Uterus (tissue), 4 donors: ENCODE data around the gene LBR. TPM values are rescaled to one million over a fixed set of nuclear protein-coding genes. Genes with fewer than 3 reads are reported as not detected.
A peak's percentile ranks its signal among the peaks of the same experiment; 100 is the strongest.

Source experiments
- DNase-seq, 2 donors: peaks; one replicate each; pipeline ENCODE4 v3.0.0-alpha.2; 2019 to 2020
- H3K27ac ChIP-seq, 2 donors: fragments of 200-600 bp; sonication (generic); 1 replicate in 1 of 2; 2 replicates in 1 of 2; pipeline ENCODE4 v1.5.1; 2016 to 2018
- H3K27me3 ChIP-seq, 2 donors: fragments of 200-600 bp; sonication (generic); one replicate each; pipeline ENCODE4 v1.5.1; 2018 to 2019; ENCODE audit warnings: control low read depth in 1 of 2
- H3K36me3 ChIP-seq, 2 donors: fragments of 200-600 bp; sonication (generic); one replicate each; pipeline ENCODE4 v1.5.1; 2019; ENCODE audit warnings: control low read depth in 1 of 2
- H3K4me1 ChIP-seq, 2 donors: fragments of 200-600 bp; sonication (generic); one replicate each; pipeline ENCODE4 v1.5.1; 2018 to 2019; ENCODE audit warnings: control low read depth in 1 of 2
- H3K4me3 ChIP-seq, 2 donors: fragments of 200-600 bp; sonication (generic); 1 replicate in 1 of 2; 2 replicates in 1 of 2; pipeline ENCODE4 v1.5.1; 2018 to 2019; ENCODE audit warnings: mild to moderate bottlenecking in 1 of 2
- H3K9me3 ChIP-seq, 2 donors: fragments of 200-600 bp; sonication (generic); one replicate each; pipeline ENCODE4 v1.5.1; 2019; ENCODE audit warnings: control low read depth in 1 of 2
- CTCF ChIP-seq, 4 experiments: fragments of 200-600 bp in 2 of 4; fragments of 450-650 bp in 2 of 4; sonication (generic) in 2 of 4; IDR thresholded peaks; one replicate each; pipeline ENCODE4 v1.5.1; 2016 to 2019; ENCODE audit warnings: antibody characterized with exemption in 4 of 4, mild to moderate bottlenecking in 2 of 4, moderate library complexity in 1 of 4
- POLR2A ChIP-seq, 2 donors: fragments of 450-650 bp; IDR thresholded peaks; one replicate each; pipeline ENCODE4 v1.6.1; 2016; ENCODE audit warnings: antibody characterized with exemption in 2 of 2, mild to moderate bottlenecking in 1 of 2, moderate library complexity in 1 of 2
- intact Hi-C: fragments of 100-400 bp; cut with DNase I; formaldehyde crosslinking; loops from one replicate; pipeline ENCODE4 v1.15.1; 2023; ENCODE audit warnings: low total_unique reads
- total RNA-seq, 4 donors: library from RNA; depleted of rRNA in 3 of 4; stranded (reverse); fragments of >200 nt in 3 of 4; gene quantifications; one replicate each; pipeline versions ENCODE4 v1.1.0 to v1.2.4, GENCODE V29; 2014 to 2023
- donor health status: DM: yes; HTN: yes; CAD: no.

LBR gene
- total RNA-seq, 4 donors from 2014 or later = 55.1 to 178 (median 92.6) TPM

- H3K9me3 ChIP-seq = no peaks in the 10 kb centered on the region
- no peaks in the 10 kb centered on the region for H3K36me3 ChIP-seq
- no peak overlapping the region for H3K4me3 ChIP-seq
- H3K27me3 ChIP-seq = no peaks in the 10 kb centered on the region
- intact Hi-C loops = no loop called here
- TF ChIP-seq POLR2A (IDR thresholded peaks at IDR 0.05) = no peak
- TF ChIP-seq CTCF (IDR thresholded peaks at IDR 0.05) = no peak
- H3K27ac ChIP-seq = no peak overlapping the region
- DNase-seq = no peak
- H3K4me1 ChIP-seq = peaks cover 9 to 10% of the 10 kb centered on the region in 2 donors
Measured at GRCh38 chr1:225451840-225452515, 24.1 kb upstream of the LBR start.

DNA sequence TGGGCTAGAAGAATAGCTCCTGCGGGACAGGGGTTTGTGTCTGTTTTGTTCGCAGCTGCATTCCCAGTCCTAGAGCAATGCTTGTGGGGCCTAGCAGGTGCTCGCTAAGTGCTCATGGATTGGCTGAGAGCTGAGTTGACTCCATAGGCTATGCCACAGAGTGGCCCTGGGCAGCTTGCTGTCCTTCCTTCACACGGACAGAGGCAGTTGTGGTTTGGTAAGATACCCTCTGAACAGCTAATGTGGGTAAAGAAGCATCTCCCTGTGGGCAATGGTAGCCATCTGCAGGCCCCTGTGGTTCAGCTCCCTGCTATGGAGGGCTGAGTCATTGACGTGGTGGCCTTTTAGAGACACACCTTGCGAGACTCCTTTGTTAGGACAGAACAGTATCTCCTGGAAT is 23.5 kb upstream of the LBR start:
- no peak overlapping the region for H3K27ac ChIP-seq

GRCh38 chr1:225450491-225451191 is 22.8 kb upstream of the LBR start:
- peak in 1 of 2 donors; percentile 7 for DNase-seq
- no peaks in the 10 kb centered on the region for H3K36me3 ChIP-seq
- no peak overlapping the region for H3K4me3 ChIP-seq
- peaks cover 21 to 22% of the 10 kb centered on the region in 2 donors for H3K4me1 ChIP-seq
- H3K27me3 ChIP-seq = no peaks in the 10 kb centered on the region
- no peak for TF ChIP-seq POLR2A (IDR thresholded peaks at IDR 0.05)
- no peak for TF ChIP-seq CTCF (IDR thresholded peaks at IDR 0.05)
- no peak overlapping the region for H3K27ac ChIP-seq
- intact Hi-C loops = no loop called here
- H3K9me3 ChIP-seq = no peaks in the 10 kb centered on the region

More for the DNA sequence above, 23.5 kb upstream of the LBR start:
- peak in 1 of 2 donors; percentile 3 for DNase-seq
- H3K9me3 ChIP-seq = no peaks in the 10 kb centered on the region
- intact Hi-C loops = no loop called here
- no peaks in the 10 kb centered on the region for H3K27me3 ChIP-seq
- no peaks in the 10 kb centered on the region for H3K36me3 ChIP-seq
- no peak overlapping the region for H3K4me3 ChIP-seq
- no peak for TF ChIP-seq POLR2A (IDR thresholded peaks at IDR 0.05)
- no peak for TF ChIP-seq CTCF (IDR thresholded peaks at IDR 0.05)
- peaks cover 14 to 16% of the 10 kb centered on the region in 2 donors for H3K4me1 ChIP-seq

- Histone ChIP-seq H3K27me3 (no peaks in the 10 kb centered on the region), H3K9me3 (no peaks in the 10 kb centered on the region), H3K27ac (peak overlapping the region in 1 of 2 donors; percentile 94), H3K4me1 (peaks cover 24 to 27% of the 10 kb centered on the region in 2 donors), H3K36me3 (no peaks in the 10 kb centered on the region), H3K4me3 (no peak overlapping the region)
- intact Hi-C loops = no loop called here
- TF ChIP-seq CTCF (IDR thresholded peaks at IDR 0.05) (no peak), POLR2A (IDR thresholded peaks at IDR 0.05) (no peak)
- no peak for DNase-seq
Measured at GRCh38 chr1:225449774-225450173, 21.9 kb upstream of the LBR start.

GRCh38 chr1:225449261-225449660 is 21.4 kb upstream of the LBR start:
- H3K4me3 ChIP-seq = no peak overlapping the region
- intact Hi-C loops = no loop called here
- peaks cover 24 to 27% of the 10 kb centered on the region in 2 donors for H3K4me1 ChIP-seq
- no peak for DNase-seq
- no peaks in the 10 kb centered on the region for H3K9me3 ChIP-seq
- no peaks in the 10 kb centered on the region for H3K27me3 ChIP-seq
- no peak for TF ChIP-seq CTCF (IDR thresholded peaks at IDR 0.05)
- no peak for TF ChIP-seq POLR2A (IDR thresholded peaks at IDR 0.05)
- no peaks in the 10 kb centered on the region for H3K36me3 ChIP-seq
- H3K27ac ChIP-seq = peak overlapping the region; percentile 91 to 94
